ENCODE data around the gene TLX2.
"Not testable (repeated sequence)": the region's sequence is repeated elsewhere in the genome, so short reads cannot be mapped to it uniquely, and the experiment has no call there.

TLX2 gene

GRCh38 chr2:74482801-74483674, 31.2 kb upstream of the TLX2 start, which contains the start of the genes CCDC142 and TTC31:
Gene CCDC142, minus strand, starts transcription at chr2:74482998. Its CDS starts 161 bp downstream, at chr2:74482837.
Gene TTC31, plus strand, starts transcription at chr2:74483081. Its CDS starts 15 bp downstream, at chr2:74483096.
- Histone ChIP-seq H3K4me3 (ENCODE audit: low read depth, low read length) (peak within 1 kb of the TSS; percentile 96), H3K9ac (ENCODE audit: low read length) (peak within 1 kb of the TSS; percentile 85), H3K27me3 (ENCODE audit: control insufficient read depth, insufficient read depth, low read length) (no peaks in the 10 kb centered on the region), H3K36me3 (ENCODE audit: control insufficient read depth, insufficient read depth, low read length) (peaks cover 28% of the 10 kb centered on the region), H3K27ac (ENCODE audit: low read depth, low read length) (peak within 1 kb of the TSS; percentile 71), H3K9me3 (ENCODE audit: control insufficient read depth, insufficient read depth, low read depth, low read length) (no peaks in the 10 kb centered on the region), H3K4me1 (ENCODE audit: control insufficient read depth, insufficient read depth, low read length) (peaks cover 5% of the 10 kb centered on the region; the same call in 1 of the 2 replicates)

- H3K27ac ChIP-seq (ENCODE audit: low read depth, low read length); H3K4me1 ChIP-seq (ENCODE audit: control insufficient read depth, insufficient read depth, low read length); H3K9me3 ChIP-seq (ENCODE audit: control insufficient read depth, insufficient read depth, low read depth, low read length); H3K27me3 ChIP-seq (ENCODE audit: control insufficient read depth, insufficient read depth, low read length): not testable (repeated sequence)
- H3K9ac ChIP-seq (ENCODE audit: low read length) = peak overlapping the region; percentile 85
- H3K4me3 ChIP-seq (ENCODE audit: low read depth, low read length) = peak overlapping the region; percentile 96
- peaks cover 28% of the 10 kb centered on the region for H3K36me3 ChIP-seq (ENCODE audit: control insufficient read depth, insufficient read depth, low read length)
Measured at GRCh38 chr2:74483675-74484164, 30.5 kb upstream of the TLX2 start.

GRCh38 chr2:74486141-74486540, 28.1 kb upstream of the TLX2 start:
- Histone ChIP-seq H3K4me1 (ENCODE audit: control insufficient read depth, insufficient read depth, low read length) (peaks cover 5% of the 10 kb centered on the region; the same call in 1 of the 2 replicates), H3K9ac (ENCODE audit: low read length) (no peak overlapping the region), H3K27ac (ENCODE audit: low read depth, low read length) (no peak overlapping the region), H3K4me3 (ENCODE audit: low read depth, low read length) (no peak overlapping the region), H3K9me3 (ENCODE audit: control insufficient read depth, insufficient read depth, low read depth, low read length) (no peaks in the 10 kb centered on the region), H3K27me3 (ENCODE audit: control insufficient read depth, insufficient read depth, low read length) (no peaks in the 10 kb centered on the region), H3K36me3 (ENCODE audit: control insufficient read depth, insufficient read depth, low read length) (peaks cover 25% of the 10 kb centered on the region)

- H3K36me3 ChIP-seq (ENCODE audit: control insufficient read depth, insufficient read depth, low read length) = peaks cover 51% of the 10 kb centered on the region
Measured at GRCh38 chr2:74488643-74489481, 25.4 kb upstream of the TLX2 start.

GRCh38 chr2:74489906-74490305, 24.3 kb upstream of the TLX2 start:
- Histone ChIP-seq H3K36me3 (ENCODE audit: control insufficient read depth, insufficient read depth, low read length) (peaks cover 58% of the 10 kb centered on the region), H3K27ac (ENCODE audit: low read depth, low read length) (no peak overlapping the region)

More at GRCh38 chr2:74488643-74489481, 25.4 kb upstream of the TLX2 start:
- Histone ChIP-seq H3K9me3 (ENCODE audit: control insufficient read depth, insufficient read depth, low read depth, low read length) (no peaks in the 10 kb centered on the region), H3K4me3 (ENCODE audit: low read depth, low read length) (no peak overlapping the region), H3K4me1 (ENCODE audit: control insufficient read depth, insufficient read depth, low read length) (no peaks in the 10 kb centered on the region), H3K27me3 (ENCODE audit: control insufficient read depth, insufficient read depth, low read length) (no peaks in the 10 kb centered on the region), H3K27ac (ENCODE audit: low read depth, low read length) (no peak overlapping the region), H3K9ac (ENCODE audit: low read length) (no peak overlapping the region)

GRCh38 chr2:74491648-74492544, 22.4 kb upstream of the TLX2 start:
- no peak overlapping the region for H3K27ac ChIP-seq (ENCODE audit: low read depth, low read length)
- peaks cover 19% of the 10 kb centered on the region for H3K27me3 ChIP-seq (ENCODE audit: control insufficient read depth, insufficient read depth, low read length)
- H3K9me3 ChIP-seq (ENCODE audit: control insufficient read depth, insufficient read depth, low read depth, low read length) = no peaks in the 10 kb centered on the region
- no peak overlapping the region for H3K9ac ChIP-seq (ENCODE audit: low read length)
- H3K4me3 ChIP-seq (ENCODE audit: low read depth, low read length) = no peak overlapping the region
- H3K36me3 ChIP-seq (ENCODE audit: control insufficient read depth, insufficient read depth, low read length) = peaks cover 48% of the 10 kb centered on the region
- H3K4me1 ChIP-seq (ENCODE audit: control insufficient read depth, insufficient read depth, low read length) = no peaks in the 10 kb centered on the region

More at GRCh38 chr2:74489906-74490305, 24.3 kb upstream of the TLX2 start:
- H3K4me3 ChIP-seq (ENCODE audit: low read depth, low read length) = no peak overlapping the region
- no peak overlapping the region for H3K9ac ChIP-seq (ENCODE audit: low read length)
- H3K4me1 ChIP-seq (ENCODE audit: control insufficient read depth, insufficient read depth, low read length) = no peaks in the 10 kb centered on the region
- no peaks in the 10 kb centered on the region for H3K9me3 ChIP-seq (ENCODE audit: control insufficient read depth, insufficient read depth, low read depth, low read length)
- H3K27me3 ChIP-seq (ENCODE audit: control insufficient read depth, insufficient read depth, low read length) = 0 out of 2 replicates have a peak, but pooled peaks cover under 1% of the 10 kb centered on the region

- Histone ChIP-seq H3K27ac (ENCODE audit: low read depth, low read length) (no peak overlapping the region), H3K9me3 (ENCODE audit: control insufficient read depth, insufficient read depth, low read depth, low read length) (no peaks in the 10 kb centered on the region), H3K4me3 (ENCODE audit: low read depth, low read length) (no peak overlapping the region), H3K27me3 (ENCODE audit: control insufficient read depth, insufficient read depth, low read length) (peaks cover 36% of the 10 kb centered on the region), H3K9ac (ENCODE audit: low read length) (no peak overlapping the region), H3K4me1 (ENCODE audit: control insufficient read depth, insufficient read depth, low read length) (peaks cover 7% of the 10 kb centered on the region), H3K36me3 (ENCODE audit: control insufficient read depth, insufficient read depth, low read length) (peaks cover 46% of the 10 kb centered on the region)
Measured at GRCh38 chr2:74493546-74493945, 20.7 kb upstream of the TLX2 start.

GRCh38 chr2:74495440-74495839, 18.8 kb upstream of the TLX2 start:
- Histone ChIP-seq H3K9me3 (ENCODE audit: control insufficient read depth, insufficient read depth, low read depth, low read length) (no peaks in the 10 kb centered on the region), H3K9ac (ENCODE audit: low read length) (no peak overlapping the region), H3K4me1 (ENCODE audit: control insufficient read depth, insufficient read depth, low read length) (peaks cover 21% of the 10 kb centered on the region), H3K27ac (ENCODE audit: low read depth, low read length) (no peak overlapping the region), H3K36me3 (ENCODE audit: control insufficient read depth, insufficient read depth, low read length) (peaks cover 41% of the 10 kb centered on the region), H3K4me3 (ENCODE audit: low read depth, low read length) (no peak overlapping the region), H3K27me3 (ENCODE audit: control insufficient read depth, insufficient read depth, low read length) (peaks cover 55% of the 10 kb centered on the region)

GRCh38 chr2:74496997-74497776, 17.1 kb upstream of the TLX2 start:
- Histone ChIP-seq H3K36me3 (ENCODE audit: control insufficient read depth, insufficient read depth, low read length) (peaks cover 23% of the 10 kb centered on the region), H3K4me1 (ENCODE audit: control insufficient read depth, insufficient read depth, low read length) (peaks cover 36% of the 10 kb centered on the region), H3K9ac (ENCODE audit: low read length) (no peak overlapping the region), H3K27me3 (ENCODE audit: control insufficient read depth, insufficient read depth, low read length) (peaks cover 72% of the 10 kb centered on the region), H3K9me3 (ENCODE audit: control insufficient read depth, insufficient read depth, low read depth, low read length) (no peaks in the 10 kb centered on the region), H3K27ac (ENCODE audit: low read depth, low read length) (no peak overlapping the region), H3K4me3 (ENCODE audit: low read depth, low read length) (peak overlapping the region; percentile 59)
